HepG2 (cell line): ENCODE data around the gene KATNB1. TPM values are rescaled to one million over a fixed set of nuclear protein-coding genes. Genes with fewer than 3 reads are reported as not detected.
A peak's percentile ranks its signal among the peaks of the same experiment; 100 is the strongest.

Experiments
- ATAC-seq: fragments of 200-7000 bp; cut with Tn5 transposase; 3 replicates; pipeline ENCODE4 v1.9.1; 2020; ENCODE audit warnings: mild to moderate bottlenecking, moderate library complexity
- BruUV-seq: library from RNA; stranded (reverse); fragments of 400-500 nt; replicated peaks from 2 replicates; lab custom pipeline; 2021; lab: Mats Ljungman, UMichigan
- CTCF ChIA-PET: fragments of 300-600 bp; formaldehyde crosslinking; extraction: SDS; loops from one replicate; lab custom pipeline; 2021; ENCODE audit warnings: low total read pairs, inconsistent platforms, low intra/inter-chr PET ratio; lab: Yijun Ruan, JAX
- POLR2A ChIA-PET: fragments of 350-600 bp; sonication (Branson Sonifier 250); formaldehyde crosslinking; loops from one replicate; lab custom pipeline; 2020; ENCODE audit warnings: antibody characterized with exemption, inconsistent platforms; lab: Yijun Ruan, JAX
- DNase-seq: peaks from one replicate; pipeline ENCODE4 v3.0.0-alpha.2; 2015; ENCODE audit warnings: low spot score
- FAIRE-seq: peaks from 3 replicates; lab custom pipeline; 2011; peaks lifted over from hg19 to GRCh38; lab: Jason Lieb, UNC
- H2AFZ ChIP-seq: one replicate; pipeline ENCODE4 v1.6.1; 2011; ENCODE audit warnings: low read length, inconsistent platforms
- H3K27ac ChIP-seq: fragments of 300-600 bp; 3 replicates; pipeline ENCODE4 v1.8.0; 2011; ENCODE audit warnings: mixed run types, mild to moderate bottlenecking, mixed read lengths, low read length, inconsistent platforms; ENCODE audit not compliant: insufficient read depth; ENCODE audit errors: extremely low read length
- H3K27me3 ChIP-seq, 2 experiments: fragments of 200-600 bp in 1 of 2; 2 replicates in 1 of 2; 3 replicates in 1 of 2; pipeline versions ENCODE4 v1.6.0 to v1.8.0; 2011; ENCODE audit warnings: low read length in 2 of 2, mild to moderate bottlenecking in 2 of 2, moderate library complexity in 2 of 2, inconsistent platforms in 1 of 2; ENCODE audit not compliant: insufficient read depth in 2 of 2, control insufficient read depth in 1 of 2
- H3K36me3 ChIP-seq, 2 experiments: fragments of 200-600 bp in 1 of 2; replicated peaks in 1 of 2; 2 replicates in 1 of 2; 3 replicates in 1 of 2; pipeline versions ENCODE4 v1.5.1 to v1.8.0; 2011; ENCODE audit warnings: low read length in 2 of 2, inconsistent platforms in 1 of 2; ENCODE audit not compliant: insufficient read depth in 2 of 2, control insufficient read depth in 1 of 2
- H3K4me1 ChIP-seq: 2 replicates; pipeline ENCODE4 v1.5.1; 2012; ENCODE audit warnings: low read length, inconsistent platforms; ENCODE audit not compliant: insufficient read depth
- H3K4me2 ChIP-seq: 2 replicates; pipeline ENCODE4 v1.6.0; 2011; ENCODE audit warnings: low read depth, low read length, inconsistent platforms
- H3K4me3 ChIP-seq, 3 experiments: fragments of 200-600 bp in 1 of 3; sonication (generic), shearing (Covaris generic) in 1 of 3; replicated peaks in 1 of 3; 2 replicates each; pipeline ENCODE4 v1.5.1; 2011 to 2016; ENCODE audit warnings: low read length in 3 of 3, inconsistent platforms in 2 of 3, low read depth in 2 of 3, mild to moderate bottlenecking in 2 of 3, control low read depth in 1 of 3, mixed read lengths in 1 of 3; ENCODE audit not compliant: insufficient read depth in 1 of 3
- H3K79me2 ChIP-seq: one replicate; pipeline ENCODE4 v1.6.1; 2011; ENCODE audit warnings: low read length, inconsistent platforms; ENCODE audit not compliant: insufficient read depth
- H3K9ac ChIP-seq: 2 replicates; pipeline ENCODE4 v1.6.0; 2011; ENCODE audit warnings: mild to moderate bottlenecking, low read depth, low read length, inconsistent platforms; ENCODE audit not compliant: insufficient read depth
- H3K9me3 ChIP-seq: 2 replicates; pipeline ENCODE4 v1.5.1; 2012; ENCODE audit warnings: mild to moderate bottlenecking, low read length
- H4K20me1 ChIP-seq: 2 replicates; pipeline ENCODE4 v1.6.0; 2011; ENCODE audit warnings: inconsistent platforms, mild to moderate bottlenecking, low read length, moderate library complexity; ENCODE audit not compliant: insufficient read depth
- CC2D1A ChIP-seq: sonication (generic); formaldehyde crosslinking; IDR thresholded peaks from 2 replicates; pipeline ENCODE4 v1.8.1; 2023; ENCODE audit warnings: mild to moderate bottlenecking, missing genetic modification reagents
- DMAP1 ChIP-seq: IDR thresholded peaks from 2 replicates; pipeline ENCODE4 v1.6.1; 2016
- ELF4 ChIP-seq: sonication (generic); formaldehyde crosslinking; IDR thresholded peaks from 2 replicates; pipeline ENCODE4 v1.5.0; 2020; ENCODE audit warnings: missing genetic modification reagents, mild to moderate bottlenecking, moderate library complexity, borderline replicate concordance
- FIP1L1 ChIP-seq: fragments of 200-400 bp; formaldehyde crosslinking; IDR thresholded peaks from 2 replicates; pipeline ENCODE4 v1.6.1; 2018; ENCODE audit warnings: low read depth, mild to moderate bottlenecking, low read length, moderate library complexity, borderline replicate concordance; ENCODE audit not compliant: insufficient read depth
- FOSL2 ChIP-seq: sonication (generic); formaldehyde crosslinking; IDR thresholded peaks from 2 replicates; pipeline ENCODE4 v1.4.0; 2020; ENCODE audit warnings: missing genetic modification reagents
- HOXD1 ChIP-seq: sonication (generic); formaldehyde crosslinking; IDR thresholded peaks from 2 replicates; pipeline ENCODE4 v1.5.0; 2020; ENCODE audit warnings: missing genetic modification reagents
- KMT2B ChIP-seq: IDR thresholded peaks from 2 replicates; pipeline ENCODE4 v1.6.1; 2016; ENCODE audit warnings: missing genetic modification reagents, missing compliant biosample characterization
- NFYC ChIP-seq: IDR thresholded peaks from 2 replicates; pipeline ENCODE4 v1.6.1; 2016; ENCODE audit warnings: missing genetic modification reagents, missing compliant biosample characterization
- POLR2A ChIP-seq, 2 experiments: IDR thresholded peaks; 2 replicates each; pipeline ENCODE4 v1.6.1; 2011; ENCODE audit warnings: low read depth in 2 of 2, low read length in 2 of 2, mild to moderate bottlenecking in 1 of 2, moderate library complexity in 1 of 2; ENCODE audit not compliant: insufficient read depth in 1 of 2
- RAD21 ChIP-seq: fragments of 450-650 bp; formaldehyde crosslinking; IDR thresholded peaks from 2 replicates; pipeline ENCODE4 v1.5.0; 2020; ENCODE audit warnings: mild to moderate bottlenecking
- RARG ChIP-seq: sonication (generic); formaldehyde crosslinking; IDR thresholded peaks from 2 replicates; pipeline ENCODE4 v1.4.0; 2020; ENCODE audit warnings: low read depth, mild to moderate bottlenecking, missing genetic modification reagents
- TAF1 ChIP-seq: sonication (generic); formaldehyde crosslinking; IDR thresholded peaks from 2 replicates; pipeline ENCODE4 v1.4.0; 2020; ENCODE audit warnings: missing genetic modification reagents
- ZBTB2 ChIP-seq: sonication (generic); formaldehyde crosslinking; IDR thresholded peaks from 2 replicates; pipeline ENCODE4 v1.8.0; 2022; ENCODE audit warnings: low read depth, missing genetic modification reagents
- ZNF253 ChIP-seq: sonication (generic); formaldehyde crosslinking; IDR thresholded peaks from 2 replicates; pipeline ENCODE4 v1.8.0; 2022; ENCODE audit warnings: mild to moderate bottlenecking, missing genetic modification reagents, borderline replicate concordance
- ZNF282 ChIP-seq: fragments of 450-650 bp; IDR thresholded peaks from 2 replicates; pipeline ENCODE4 v1.6.1; 2018; ENCODE audit not compliant: partially characterized antibody
- ZNF34 ChIP-seq: sonication (generic); formaldehyde crosslinking; IDR thresholded peaks from 2 replicates; pipeline ENCODE4 v1.4.0; 2020; ENCODE audit warnings: mild to moderate bottlenecking, missing genetic modification reagents, borderline replicate concordance
- ZNF570 ChIP-seq: sonication (generic); formaldehyde crosslinking; IDR thresholded peaks from 2 replicates; pipeline ENCODE4 v1.4.0; 2020; ENCODE audit warnings: mild to moderate bottlenecking, missing genetic modification reagents, borderline replicate concordance
- ZNF670 ChIP-seq: sonication (generic); formaldehyde crosslinking; IDR thresholded peaks from 2 replicates; pipeline ENCODE4 v1.8.0; 2022; ENCODE audit warnings: mild to moderate bottlenecking, missing genetic modification reagents, borderline replicate concordance
- ZNF691 ChIP-seq: sonication (generic); formaldehyde crosslinking; IDR thresholded peaks from 2 replicates; pipeline ENCODE4 v1.4.0; 2020; ENCODE audit warnings: missing genetic modification reagents, low read depth, mild to moderate bottlenecking, borderline replicate concordance
- ZNF7 ChIP-seq: IDR thresholded peaks from 2 replicates; pipeline ENCODE4 v1.6.1; 2016; ENCODE audit warnings: missing biosample characterization, missing genetic modification reagents
- ZNF737 ChIP-seq: sonication (generic); formaldehyde crosslinking; IDR thresholded peaks from 2 replicates; pipeline ENCODE4 v1.5.0; 2020; ENCODE audit warnings: missing genetic modification reagents, mild to moderate bottlenecking, borderline replicate concordance
- ZNF788 ChIP-seq: sonication (generic); formaldehyde crosslinking; IDR thresholded peaks from 2 replicates; pipeline ENCODE4 v1.5.0; 2020; ENCODE audit warnings: mild to moderate bottlenecking, missing genetic modification reagents, borderline replicate concordance
- WGBS: methylation state at CpG from one replicate; pipeline ENCODE4 v1.1.6; 2017; ENCODE audit warnings: low lambda C conversion rate; 5-methylcytosine and 5-hydroxymethylcytosine counted together
- in situ Hi-C: cut with HindIII; loops from 2 replicates; pipeline ENCODE4 v1.10.0; 2017; ENCODE audit warnings: low pct_unique_long_range_greater_than_20kb; ENCODE audit not compliant: extremely low pct_ligation_motif_present
- intact Hi-C: fragments of 100-400 bp; cut with micrococcal nuclease; formaldehyde crosslinking; loops from one replicate; pipeline ENCODE4 v1.10.0; 2022; ENCODE audit not compliant: unreplicated experiment
- polyA plus RNA-seq, 8 experiments: library from polyadenylated mRNA; depleted of rRNA in 3 of 8; stranded (reverse) in 7 of 8; unstranded in 1 of 8; fragments of >200 nt; fragmentation: Illumina TruSeq in 4 of 8; extraction: Trizol in 4 of 8; gene quantifications; 2 replicates each; pipeline versions ENCODE4 v1.2.1 to v1.2.3, GENCODE V29; 2011 to 2016; ENCODE audit warnings: low read depth in 4 of 8, missing spikeins in 1 of 8, mixed read lengths in 1 of 8; ENCODE audit not compliant: insufficient read depth in 1 of 8
- total RNA-seq, 5 experiments: library from RNA; depleted of rRNA; stranded (reverse); fragments of >200 nt; fragmentation: Illumina TruSeq; extraction: Trizol; gene quantifications; 2 replicates each; pipeline ENCODE4 v1.2.3, GENCODE V29; 2016; ENCODE audit warnings: low read depth in 1 of 5
- TF ChIP-seq, protein P1 (sequence below): sonication (generic); formaldehyde crosslinking; IDR thresholded peaks from 2 replicates; pipeline ENCODE4 v1.5.0; 2020; ENCODE audit warnings: missing genetic modification reagents, mild to moderate bottlenecking, borderline replicate concordance

KATNB1 gene
- total and polyA plus RNA-seq, 2 of the 13 experiments (the other 11 are each of a cell fraction or from before 2014, with no cell fraction given) = 31.5 to 43.5 TPM

GRCh38 chr16:57755061-57755684 is 19.6 kb downstream of the KATNB1 start:
- H3K36me3 ChIP-seq = peaks cover 28 to 44% of the 10 kb centered on the region in 2 experiments; a peak in 4 of 5 replicates
- intact Hi-C loops = no loop called here
- H2AFZ ChIP-seq = no peak overlapping the region
- in situ Hi-C loops = loop anchor here (5.0 kb wide), 2 partner anchors 107 to 247 kb away; partner anchors contain the start of genes USB1 and ZNF319
- CTCF ChIA-PET = no interaction called here
- no peak for DNase-seq
- no peaks in the 10 kb centered on the region for H3K4me1 ChIP-seq
- no TSS peak for BruUV-seq
- H3K4me2 ChIP-seq = no peak overlapping the region
- ATAC-seq = 0 out of 3 replicates have a peak, but pooled peaks have one; percentile 1
- no peaks in the 10 kb centered on the region for H3K9me3 ChIP-seq
- H3K79me2 ChIP-seq = no peaks in the 10 kb centered on the region
- H3K27me3 ChIP-seq = no peaks in the 10 kb centered on the region
- no peak overlapping the region for H3K27ac ChIP-seq
- no peak for FAIRE-seq
- no peak overlapping the region for H3K4me3 ChIP-seq
- WGBS = 94% methylated on average over 8 of the region's 24 CpGs
- no peak overlapping the region for H3K9ac ChIP-seq
- POLR2A ChIA-PET = no interaction called here
- no peaks in the 10 kb centered on the region for H4K20me1 ChIP-seq
- TF ChIP-seq ZNF737 (CRISPR knock-in tag) (no peak), ZNF691 (CRISPR knock-in tag) (no peak), ZBTB2 (CRISPR knock-in tag) (no peak), NFYC (CRISPR knock-in tag) (no peak), ZNF570 (CRISPR knock-in tag) (no peak), DMAP1 (CRISPR knock-in tag) (no peak), ZNF282 (no peak), POLR2A (IDR thresholded peaks at IDR 0.05; ENCODE audit: insufficient read depth in 1 of 2, low read depth in 2 of 2, low read length in 2 of 2) (peak in 1 of 2 experiments; percentile 11; a peak in 1 of 4 replicates), FIP1L1 (no peak), CC2D1A (CRISPR knock-in tag) (no peak), KMT2B (CRISPR knock-in tag) (no peak), TAF1 (CRISPR knock-in tag) (no peak), ELF4 (CRISPR knock-in tag) (no peak), ZNF34 (no peak), ZNF253 (CRISPR knock-in tag) (no peak), RARG (CRISPR knock-in tag) (no peak), HOXD1 (CRISPR knock-in tag) (no peak), ZNF788 (CRISPR knock-in tag) (no peak), RAD21 (CRISPR knock-in tag) (no peak), ZNF670 (no peak), FOSL2 (CRISPR knock-in tag) (no peak), ZNF7 (no peak)
- TF ChIP-seq, protein P1, sequence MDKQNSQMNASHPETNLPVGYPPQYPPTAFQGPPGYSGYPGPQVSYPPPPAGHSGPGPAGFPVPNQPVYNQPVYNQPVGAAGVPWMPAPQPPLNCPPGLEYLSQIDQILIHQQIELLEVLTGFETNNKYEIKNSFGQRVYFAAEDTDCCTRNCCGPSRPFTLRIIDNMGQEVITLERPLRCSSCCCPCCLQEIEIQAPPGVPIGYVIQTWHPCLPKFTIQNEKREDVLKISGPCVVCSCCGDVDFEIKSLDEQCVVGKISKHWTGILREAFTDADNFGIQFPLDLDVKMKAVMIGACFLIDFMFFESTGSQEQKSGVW (CRISPR knock-in tag) = no peak
